H1 (cell line): ENCODE results near the gene ARMC6. TPM values are rescaled to one million over a fixed set of nuclear protein-coding genes. Genes with fewer than 3 reads are reported as not detected.

Experiments
- CTCF ChIA-PET: fragments of 300-600 bp; sonication (Branson Sonifier 250); formaldehyde crosslinking; loops from one replicate; lab custom pipeline; 2021; ENCODE audit not compliant: partially characterized antibody; lab: Charles Lee
- POLR2A ChIA-PET: fragments of 300-600 bp; sonication (Branson Sonifier 250); formaldehyde crosslinking; loops from one replicate; lab custom pipeline; 2021; ENCODE audit warnings: inconsistent platforms; ENCODE audit not compliant: partially characterized antibody; lab: Charles Lee
- DNase-seq, 2 experiments: peaks; one replicate each; pipeline versions ENCODE4 v3.0.0 to v3.0.0-alpha.2; 2010 to 2022; ENCODE audit warnings: low spot score in 2 of 2, low read depth in 1 of 2, mixed read lengths in 1 of 2
- FAIRE-seq: peaks from 2 replicates; lab custom pipeline; 2011; peaks lifted over from hg19 to GRCh38; lab: Jason Lieb, UNC
- H2AFZ ChIP-seq: 2 replicates; pipeline ENCODE4 v1.8.1; 2012; ENCODE audit warnings: low read length, inconsistent platforms
- H2AK5ac ChIP-seq: 2 replicates; pipeline ENCODE4 v1.6.1; 2013; ENCODE audit warnings: low read depth, low read length
- H2BK120ac ChIP-seq: replicated peaks from 2 replicates; pipeline ENCODE3; 2013; ENCODE audit warnings: low read depth, low read length, inconsistent platforms
- H2BK12ac ChIP-seq: 2 replicates; pipeline ENCODE4 v1.6.1; 2013; ENCODE audit warnings: low read depth, low read length
- H2BK15ac ChIP-seq: 2 replicates; pipeline ENCODE4 v1.6.1; 2013; ENCODE audit warnings: low read length
- H2BK20ac ChIP-seq: 2 replicates; pipeline ENCODE4 v1.6.1; 2013; ENCODE audit warnings: low read length
- H2BK5ac ChIP-seq: 2 replicates; pipeline ENCODE4 v1.6.1; 2013; ENCODE audit warnings: low read depth, low read length
- H3K14ac ChIP-seq: 2 replicates; pipeline ENCODE4 v1.6.1; 2013; ENCODE audit warnings: inconsistent platforms; ENCODE audit not compliant: insufficient read length
- H3K18ac ChIP-seq: 2 replicates; pipeline ENCODE4 v1.6.1; 2013; ENCODE audit warnings: low read length; ENCODE audit errors: extremely low read depth
- H3K23ac ChIP-seq: 2 replicates; pipeline ENCODE4 v1.6.1; 2013; ENCODE audit warnings: inconsistent platforms; ENCODE audit not compliant: insufficient read length
- H3K23me2 ChIP-seq: 2 replicates; pipeline ENCODE4 v1.6.1; 2013; ENCODE audit warnings: low read depth, low read length
- H3K27ac ChIP-seq: 2 replicates; pipeline ENCODE4 v1.6.1; 2011; ENCODE audit warnings: low read depth, low read length, inconsistent platforms
- H3K27me3 ChIP-seq, 4 experiments: replicated peaks in 1 of 4; 1 replicate in 1 of 4; 2 replicates in 3 of 4; pipeline versions ENCODE4 v1.6.1 to v1.8.1; 2011 to 2013; ENCODE audit warnings: low read length in 3 of 4, mild to moderate bottlenecking in 3 of 4, inconsistent platforms in 2 of 4, mixed read lengths in 2 of 4, moderate library complexity in 1 of 4; ENCODE audit not compliant: control insufficient read depth in 3 of 4, insufficient read depth in 3 of 4; ENCODE audit errors: extremely low read depth in 1 of 4
- H3K36me3 ChIP-seq, 4 experiments: 2 replicates each; pipeline versions ENCODE4 v1.6.1 to v1.8.1; 2011 to 2013; ENCODE audit warnings: mild to moderate bottlenecking in 4 of 4, low read length in 3 of 4, moderate library complexity in 2 of 4, control low read depth in 1 of 4, inconsistent platforms in 1 of 4; ENCODE audit not compliant: insufficient read depth in 4 of 4, control insufficient read depth in 2 of 4
- H3K4ac ChIP-seq: replicated peaks from 2 replicates; pipeline ENCODE3; 2013; ENCODE audit warnings: low read length, low read depth, mixed read lengths, inconsistent platforms; ENCODE audit not compliant: insufficient read length
- H3K4me1 ChIP-seq, 4 experiments: replicated peaks in 1 of 4; 1 replicate in 1 of 4; 2 replicates in 3 of 4; pipeline versions ENCODE4 v1.6.1 to v1.8.1; 2011 to 2013; ENCODE audit warnings: low read length in 3 of 4, inconsistent platforms in 2 of 4, mixed read lengths in 1 of 4; ENCODE audit not compliant: insufficient read depth in 4 of 4, control insufficient read depth in 3 of 4
- H3K4me2 ChIP-seq, 2 experiments: 2 replicates each; pipeline versions ENCODE4 v1.6.1 to v1.8.1; 2011 to 2013; ENCODE audit warnings: low read depth in 2 of 2, low read length in 2 of 2, control low read depth in 1 of 2, inconsistent platforms in 1 of 2, mild to moderate bottlenecking in 1 of 2; ENCODE audit not compliant: insufficient read depth in 1 of 2
- H3K4me3 ChIP-seq, 4 experiments: fragments of 200-600, 300-600 bp in 1 of 4; sonication (generic), shearing (Covaris generic), sonication (Bioruptor Twin) in 1 of 4; 2 replicates each; pipeline versions ENCODE4 v1.5.1 to v1.8.1; 2011 to 2016; ENCODE audit warnings: low read length in 4 of 4, low read depth in 3 of 4, control low read depth in 2 of 4, inconsistent platforms in 2 of 4, mild to moderate bottlenecking in 2 of 4, mixed read lengths in 1 of 4, moderate library complexity in 1 of 4; ENCODE audit not compliant: insufficient read depth in 2 of 4; ENCODE audit errors: extremely low read depth in 1 of 4
- H3K56ac ChIP-seq: replicated peaks from 2 replicates; pipeline ENCODE3; 2013; ENCODE audit warnings: low read depth, mild to moderate bottlenecking, mixed read lengths, low read length, inconsistent platforms; ENCODE audit not compliant: insufficient read length
- H3K79me1 ChIP-seq: 2 replicates; pipeline ENCODE4 v1.6.1; 2013; ENCODE audit warnings: low read depth, low read length, control low read depth
- H3K79me2 ChIP-seq, 2 experiments: 2 replicates each; pipeline versions ENCODE4 v1.6.1 to v1.8.1; 2012 to 2013; ENCODE audit warnings: low read length in 2 of 2, mild to moderate bottlenecking in 2 of 2, inconsistent platforms in 1 of 2; ENCODE audit not compliant: insufficient read depth in 2 of 2, control insufficient read depth in 1 of 2
- H3K9ac ChIP-seq, 4 experiments: replicated peaks in 1 of 4; 1 replicate in 1 of 4; 2 replicates in 3 of 4; pipeline versions ENCODE4 v1.6.1 to v1.8.1; 2011 to 2013; ENCODE audit warnings: low read depth in 3 of 4, low read length in 3 of 4, control low read depth in 2 of 4, mild to moderate bottlenecking in 2 of 4, moderate library complexity in 2 of 4, inconsistent platforms in 1 of 4; ENCODE audit errors: extremely low read depth in 1 of 4
- H3K9me3 ChIP-seq, 2 experiments: 2 replicates each; pipeline versions ENCODE4 v1.6.1 to v1.8.1; 2012 to 2013; ENCODE audit warnings: mild to moderate bottlenecking in 2 of 2, moderate library complexity in 2 of 2, control low read depth in 1 of 2, inconsistent platforms in 1 of 2, low read depth in 1 of 2, low read length in 1 of 2, mixed read lengths in 1 of 2; ENCODE audit not compliant: insufficient read depth in 2 of 2
- H4K20me1 ChIP-seq, 2 experiments: replicated peaks in 1 of 2; 2 replicates each; pipeline versions ENCODE3 to v1.8.1; 2011 to 2013; ENCODE audit warnings: inconsistent platforms in 2 of 2, low read length in 2 of 2, mild to moderate bottlenecking in 1 of 2; ENCODE audit not compliant: insufficient read depth in 2 of 2, control insufficient read depth in 1 of 2
- H4K5ac ChIP-seq: 2 replicates; pipeline ENCODE4 v1.6.1; 2013; ENCODE audit warnings: low read length, low read depth, mixed read lengths, inconsistent platforms; ENCODE audit not compliant: insufficient read length
- H4K8ac ChIP-seq: 2 replicates; pipeline ENCODE4 v1.8.0; 2013; ENCODE audit warnings: mild to moderate bottlenecking, moderate library complexity, low read length, inconsistent platforms; ENCODE audit not compliant: insufficient read depth; ENCODE audit errors: extremely low read depth
- H4K91ac ChIP-seq: replicated peaks from 2 replicates; pipeline ENCODE3; 2013; ENCODE audit warnings: low read length, mixed read lengths, inconsistent platforms; ENCODE audit not compliant: insufficient read length
- BACH1 ChIP-seq: IDR thresholded peaks from 2 replicates; pipeline ENCODE4 v1.6.1; 2012; ENCODE audit warnings: low read length, improper control_type of control experiment
- BCL11A ChIP-seq, 2 experiments: IDR thresholded peaks; one replicate each; pipeline ENCODE4 v1.6.1; 2011; ENCODE audit warnings: low read depth in 2 of 2, low read length in 2 of 2, mild to moderate bottlenecking in 2 of 2
- CBX5 ChIP-seq: fragments of 300-800, 300-1000 bp; sonication (generic); IDR thresholded peaks from 2 replicates; pipeline ENCODE4 v1.7.1; 2016; ENCODE audit warnings: antibody characterized with exemption, low read length, low read depth
- CEBPB ChIP-seq: IDR thresholded peaks from 2 replicates; pipeline ENCODE4 v1.6.1; 2012; ENCODE audit warnings: low read depth, low read length
- CREB1 ChIP-seq: IDR thresholded peaks from 2 replicates; pipeline ENCODE4 v1.6.1; 2012; ENCODE audit warnings: inconsistent platforms
- HDAC6 ChIP-seq: IDR thresholded peaks from one replicate; pipeline ENCODE4 v1.7.1; 2012; ENCODE audit warnings: low read depth, mild to moderate bottlenecking, inconsistent platforms, low read length, moderate library complexity
- JUN ChIP-seq: IDR thresholded peaks from 2 replicates; pipeline ENCODE4 v1.6.1; 2011; ENCODE audit warnings: low read depth, mild to moderate bottlenecking, improper control_type of control experiment, low read length
- JUND ChIP-seq: IDR thresholded peaks from 2 replicates; pipeline ENCODE4 v1.6.1; 2011; ENCODE audit warnings: mild to moderate bottlenecking, improper control_type of control experiment, low read length
- POLR2AphosphoS5 ChIP-seq: IDR thresholded peaks from 2 replicates; pipeline ENCODE4 v1.6.1; 2011; ENCODE audit warnings: low read depth, low read length
- SIRT6 ChIP-seq: IDR thresholded peaks from one replicate; pipeline ENCODE4 v1.7.1; 2012; ENCODE audit warnings: low read length, inconsistent platforms
- TCF12 ChIP-seq: IDR thresholded peaks from 2 replicates; pipeline ENCODE4 v1.6.1; 2011; ENCODE audit warnings: low read depth, mild to moderate bottlenecking, low read length
- WGBS, 2 experiments: shearing (Covaris generic) in 1 of 2; methylation state at CpG; one replicate each; pipeline versions ENCODE4 v1.1.6 to v1.1.7; 2013 to 2015; ENCODE audit warnings: low lambda C conversion rate in 2 of 2, mixed read lengths in 2 of 2, inconsistent platforms in 1 of 2, low coverage in 1 of 2, missing lambda C conversion rate in 1 of 2; ENCODE audit not compliant: insufficient replicate concordance in 2 of 2, insufficient coverage in 1 of 2, insufficient read length in 1 of 2; ENCODE audit errors: extremely low coverage in 1 of 2, missing lambda C conversion rate in 1 of 2; 5-methylcytosine and 5-hydroxymethylcytosine counted together
- polyA plus RNA-seq, 7 experiments: library from polyadenylated mRNA; depleted of rRNA in 3 of 7; stranded (reverse) in 5 of 7; unstranded in 2 of 7; fragments of >200 nt in 5 of 7; fragments of 200-250 nt in 2 of 7; gene quantifications; 1 replicate in 5 of 7; 2 replicates in 1 of 7; 4 replicates in 1 of 7; pipeline versions ENCODE4 v1.2.1 to v1.2.3, GENCODE V29; 2011 to 2013; ENCODE audit warnings: missing spikeins in 2 of 7, mixed read lengths in 2 of 7
- total RNA-seq: library from RNA; stranded (reverse); fragmentation: NEBNext Ultra II Directional; extraction: Animal tissue kit (Norgen Biotek cat#: 25700); gene quantifications from 2 replicates; pipeline ENCODE4 v1.2.1, GENCODE V29; 2021

The ARMC6 gene
- total and polyA plus RNA-seq, 2 of the 8 experiments (the other 6 are each of a cell fraction or from before 2014, with no cell fraction given), result 67.1 to 68.3 TPM

- no peak overlapping the region for H3K56ac ChIP-seq
- no peak overlapping the region for H4K91ac ChIP-seq
- H2BK15ac ChIP-seq, result no peak overlapping the region
- no peaks in the 10 kb centered on the region for H3K79me1 ChIP-seq
- H2BK120ac ChIP-seq, result no peak overlapping the region
- TF ChIP-seq JUND (no peak), JUN (no peak), CREB1 (no peak), BACH1 (no peak), HDAC6 (no peak), CEBPB (no peak), CBX5 (no peak), POLR2AphosphoS5 (no peak), TCF12 (no peak), BCL11A (IDR thresholded peaks at IDR 0.05; ENCODE audit: low read depth in 2 of 2, low read length in 2 of 2) (no peak), SIRT6 (no peak)
- no peaks in the 10 kb centered on the region for H3K9me3 ChIP-seq
- H3K4me1 ChIP-seq, result no peaks in the 10 kb centered on the region; a peak in 2 of 7 replicates
- H3K27me3 ChIP-seq, result no peaks in the 10 kb centered on the region; a peak in 2 of 7 replicates
- no peaks in the 10 kb centered on the region for H4K20me1 ChIP-seq
- H2AK5ac ChIP-seq, result no peak overlapping the region
- DNase-seq (no peak), FAIRE-seq (no peak)
- no peak overlapping the region for H3K4me2 ChIP-seq
- H3K9ac ChIP-seq, result no peak overlapping the region
- no peak overlapping the region for H3K4ac ChIP-seq
- no peak overlapping the region for H4K5ac ChIP-seq
- no peaks in the 10 kb centered on the region for H3K36me3 ChIP-seq
- no peaks in the 10 kb centered on the region for H3K23me2 ChIP-seq
- H3K79me2 ChIP-seq, result no peaks in the 10 kb centered on the region
- POLR2A ChIA-PET, result interaction anchor here (0.7 to 1.1 kb wide), 2 partner anchors 11 to 47 kb away, joined by 3 read pairs; no protein-coding TSS in a partner anchor
- no peak overlapping the region for H3K18ac ChIP-seq
- no peak overlapping the region for H2BK5ac ChIP-seq
- no peak overlapping the region for H3K23ac ChIP-seq
- H2AFZ ChIP-seq, result no peak overlapping the region
- 89% methylated on average over 18 of the region's 18 CpGs; no CpG with 5 or more reads in 1 of the 2 experiments for WGBS, 2 experiments
- no peak overlapping the region for H3K4me3 ChIP-seq
- H2BK20ac ChIP-seq, result no peak overlapping the region
- H3K14ac ChIP-seq, result no peak overlapping the region
- no peak overlapping the region; the same call in 1 of the 2 replicates for H2BK12ac ChIP-seq
- H3K27ac ChIP-seq, result no peak overlapping the region
- H4K8ac ChIP-seq, result no peak overlapping the region
- CTCF ChIA-PET, result interaction anchor here (0.8 to 2.8 kb wide), 11 partner anchors 8 to 48 kb away, joined by 3 to 11 read pairs (median 4); no protein-coding TSS in a partner anchor
Measured at GRCh38 chr19:19098703-19099632, 65.6 kb downstream of the ARMC6 start.
